ENCODE results near the gene SLC28A1. TPM values are rescaled to one million over a fixed set of nuclear protein-coding genes. Genes with fewer than 3 reads are reported as not detected.
A peak's percentile ranks its signal among the peaks of the same experiment; 100 is the strongest.

The SLC28A1 gene, protein sequence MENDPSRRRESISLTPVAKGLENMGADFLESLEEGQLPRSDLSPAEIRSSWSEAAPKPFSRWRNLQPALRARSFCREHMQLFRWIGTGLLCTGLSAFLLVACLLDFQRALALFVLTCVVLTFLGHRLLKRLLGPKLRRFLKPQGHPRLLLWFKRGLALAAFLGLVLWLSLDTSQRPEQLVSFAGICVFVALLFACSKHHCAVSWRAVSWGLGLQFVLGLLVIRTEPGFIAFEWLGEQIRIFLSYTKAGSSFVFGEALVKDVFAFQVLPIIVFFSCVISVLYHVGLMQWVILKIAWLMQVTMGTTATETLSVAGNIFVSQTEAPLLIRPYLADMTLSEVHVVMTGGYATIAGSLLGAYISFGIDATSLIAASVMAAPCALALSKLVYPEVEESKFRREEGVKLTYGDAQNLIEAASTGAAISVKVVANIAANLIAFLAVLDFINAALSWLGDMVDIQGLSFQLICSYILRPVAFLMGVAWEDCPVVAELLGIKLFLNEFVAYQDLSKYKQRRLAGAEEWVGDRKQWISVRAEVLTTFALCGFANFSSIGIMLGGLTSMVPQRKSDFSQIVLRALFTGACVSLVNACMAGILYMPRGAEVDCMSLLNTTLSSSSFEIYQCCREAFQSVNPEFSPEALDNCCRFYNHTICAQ
- total RNA-seq (2021; ENCODE audit: unreplicated experiment): not detected
- polyA plus RNA-seq (2012; ENCODE audit: insufficient read length): not detected
- percentile 11 among the genes with signal in this experiment for Bru-seq, nascent RNA
- BruChase-seq, experiment 1, labeled RNA remaining after a 2-hour chase: percentile 13 among the genes with signal in this experiment
- percentile 14 among the genes with signal in this experiment for BruChase-seq, experiment 2, labeled RNA remaining after a 6-hour chase
- long read RNA-seq, partial matches to known transcripts: 0 of 1 reads
- long read RNA-seq, other reads (novel, unspliced or antisense): 1 of 1 reads

- no peaks in the 10 kb centered on the region for H3K4me1 ChIP-seq (ENCODE audit: control insufficient read depth, insufficient read depth, low read length)
- CTCF ChIA-PET: interaction anchor here (0.6 kb wide), 1 partner anchor 18 kb away, joined by 4 read pairs; no protein-coding TSS in a partner anchor
- no peak for DNase-seq (ENCODE audit: low read depth, low spot score)
- no peak within 1 kb of the TSS for H3K4me3 ChIP-seq (ENCODE audit: low read depth in 2 of 2, low read length in 2 of 2)
- no peaks in the 10 kb centered on the region for H3K27me3 ChIP-seq (ENCODE audit: control insufficient read depth, insufficient read depth, low read length)
- no peak within 1 kb of the TSS for H3K27ac ChIP-seq (ENCODE audit: low read length)
- intact Hi-C loops (cut with micrococcal nuclease; ENCODE audit: unreplicated experiment) (no loop called here), in situ Hi-C loops (cut with HindIII; ENCODE audit: low pct_unique_long_range_greater_than_20kb, low sequenced_read_pairs) (no loop called here)
- POLR2A ChIA-PET: interaction anchor here (0.6 kb wide), 1 partner anchor 76 kb away, joined by 3 read pairs; no protein-coding TSS in a partner anchor
- H3K9me3 ChIP-seq (ENCODE audit: control insufficient read depth, insufficient read depth, low read depth, low read length): no peaks in the 10 kb centered on the region
- no peak for ATAC-seq
- TF ChIP-seq REST (IDR thresholded peaks at IDR 0.05; ENCODE audit: insufficient read depth in 1 of 2, low read depth in 2 of 2, low read length in 1 of 2): no peak
- no peak for TF ChIP-seq TCF7L2 (IDR thresholded peaks at IDR 0.05; ENCODE audit: low read depth, low read length)
- no peak for TF ChIP-seq POLR2AphosphoS5 (IDR thresholded peaks at IDR 0.05; ENCODE audit: low read depth, low read length)
- no peak for TF ChIP-seq CTCF (IDR thresholded peaks at IDR 0.05)
- no peak for TF ChIP-seq SIN3A (IDR thresholded peaks at IDR 0.05; ENCODE audit: borderline replicate concordance, insufficient read depth, low read depth, low read length)
- no TSS peak for BruUV-seq (replicated peaks)
- H3K36me3 ChIP-seq (ENCODE audit: control insufficient read depth, insufficient read depth, low read length): no peaks in the 10 kb centered on the region
These were observed at the start of gene SLC28A1 for GRCh38 chr15:84883916-84884781. Gene SLC28A1, plus strand, starts transcription at chr15:84884662. Its CDS starts 3,099 bp downstream, at chr15:84887761.

GRCh38 chr15:84834969-84835368, 49.5 kb upstream of the SLC28A1 start:
- Histone ChIP-seq H3K27ac (ENCODE audit: low read length) (no peak overlapping the region), H3K9me3 (ENCODE audit: control insufficient read depth, insufficient read depth, low read depth, low read length) (no peaks in the 10 kb centered on the region), H3K4me1 (ENCODE audit: control insufficient read depth, insufficient read depth, low read length) (no peaks in the 10 kb centered on the region), H3K4me3 (ENCODE audit: low read depth in 2 of 2, low read length in 2 of 2) (no peak overlapping the region), H3K36me3 (ENCODE audit: control insufficient read depth, insufficient read depth, low read length) (no peaks in the 10 kb centered on the region), H3K27me3 (ENCODE audit: control insufficient read depth, insufficient read depth, low read length) (peaks cover 5% of the 10 kb centered on the region; the same call in 1 of the 2 replicates)
- TF ChIP-seq CTCF (IDR thresholded peaks at IDR 0.05): no peak
- no peak for TF ChIP-seq POLR2AphosphoS5 (IDR thresholded peaks at IDR 0.05; ENCODE audit: low read depth, low read length)
- TF ChIP-seq TCF7L2 (IDR thresholded peaks at IDR 0.05; ENCODE audit: low read depth, low read length): no peak
- no peak for TF ChIP-seq REST (IDR thresholded peaks at IDR 0.05; ENCODE audit: insufficient read depth in 1 of 2, low read depth in 2 of 2, low read length in 1 of 2)
- no peak for TF ChIP-seq SIN3A (IDR thresholded peaks at IDR 0.05; ENCODE audit: borderline replicate concordance, insufficient read depth, low read depth, low read length)
- ATAC-seq: no peak
- in situ Hi-C loops (cut with HindIII; ENCODE audit: low pct_unique_long_range_greater_than_20kb, low sequenced_read_pairs) (no loop called here), intact Hi-C loops (cut with micrococcal nuclease; ENCODE audit: unreplicated experiment) (no loop called here)
- POLR2A ChIA-PET: no interaction called here
- BruUV-seq (replicated peaks): no TSS peak
- CTCF ChIA-PET: no interaction called here
- DNase-seq (ENCODE audit: low read depth, low spot score): no peak

All from Panc1 (cell line).